ENCODE results near the gene DCANP1.

DCANP1 gene

GRCh38 chr5:135440916-135441315 lies 6.2 kb downstream of the DCANP1 start:
- no peak for DNase-seq

GRCh38 chr5:135439231-135440205 lies 7.6 kb downstream of the DCANP1 start:
- DNase-seq, result no peak

- DNase-seq, result no peak
These were observed 8.4 kb downstream of the DCANP1 start for GRCh38 chr5:135438636-135439221.

GRCh38 chr5:135437796-135438560 lies 9.2 kb downstream of the DCANP1 start:
- peak; percentile 77 for DNase-seq

- DNase-seq, result no peak
These were observed 9.7 kb downstream of the DCANP1 start for GRCh38 chr5:135437422-135437795.

- no peak for DNase-seq
These were observed 10.2 kb downstream of the DCANP1 start for GRCh38 chr5:135436951-135437418.

- DNase-seq, result no peak
These were observed 11.4 kb downstream of the DCANP1 start for GRCh38 chr5:135435467-135436330.

GRCh38 chr5:135434591-135435466 lies 12.3 kb downstream of the DCANP1 start:
- DNase-seq, result no peak

GRCh38 chr5:135433681-135434426 lies 13.3 kb downstream of the DCANP1 start:
- no peak for DNase-seq

- DNase-seq, result no peak
These were observed 15.0 kb downstream of the DCANP1 start for GRCh38 chr5:135432113-135432512.

GRCh38 chr5:135430135-135430437 lies 17.1 kb downstream of the DCANP1 start:
- no peak for DNase-seq

GRCh38 chr5:135429301-135430134 lies 17.6 kb downstream of the DCANP1 start:
- peak; percentile 19 for DNase-seq

- no peak for DNase-seq
These were observed 18.6 kb downstream of the DCANP1 start for GRCh38 chr5:135428586-135428985.

- DNase-seq, result peak; percentile 5
These were observed 20.8 kb downstream of the DCANP1 start for GRCh38 chr5:135426102-135427082.

- DNase-seq, result no peak
These were observed 21.5 kb downstream of the DCANP1 start for GRCh38 chr5:135425641-135426040.

- DNase-seq, result no peak
These were observed 23.3 kb downstream of the DCANP1 start for GRCh38 chr5:135423846-135424168.

GRCh38 chr5:135423146-135423845 lies 23.9 kb downstream of the DCANP1 start:
- no peak for DNase-seq

- no peak for DNase-seq
These were observed 24.7 kb downstream of the DCANP1 start for GRCh38 chr5:135422419-135422818.

Measured in NCI-H1092 treated with DMSO at 0.1 percent for 48 hours (cell line).